ENCODE results near the gene BRICD5. TPM values are rescaled to one million over a fixed set of nuclear protein-coding genes. Genes with fewer than 3 reads are reported as not detected.
A peak's percentile ranks its signal among the peaks of the same experiment; 100 is the strongest.

The BRICD5 gene
- total and polyA plus RNA-seq, 8 donors = 2.6 to 78.8 (median 9.7) TPM

- Histone ChIP-seq H3K9me3 (no peaks in the 10 kb centered on the region), H3K4me1 (peaks cover 18 to 32% (median 24%) of the 10 kb centered on the region in 4 donors), H3K4me3 (peak overlapping the region in 1 of 4 donors; percentile 34), H3K27ac (no peak overlapping the region), H3K36me3 (peaks cover 43 to 67% (median 62%) of the 10 kb centered on the region in 4 donors), H3K27me3 (peaks cover 5 to 45% (median 28%) of the 10 kb centered on the region in 3 donors)
- 62 to 74% (median 69%) methylated on average over 16 to 19 of the region's 19 CpGs for WGBS, 5 donors
- intact Hi-C loops (cut with DNase I; ENCODE audit: low total_unique reads) = no loop called here
- TF ChIP-seq EP300 (IDR thresholded peaks at IDR 0.05) = no peak
- no peak for TF ChIP-seq POLR2AphosphoS5 (IDR thresholded peaks at IDR 0.05)
- no peak for TF ChIP-seq CTCF (IDR thresholded peaks at IDR 0.05)
- no peak for DNase-seq
Observed at GRCh38 chr16:2235695-2236336, 25.2 kb upstream of the BRICD5 start.

- no peaks in the 10 kb centered on the region for H3K9me3 ChIP-seq
- 84 to 97% (median 94%) methylated on average over 23 to 28 of the region's 28 CpGs for WGBS, 5 donors
- no peak for DNase-seq
- H3K27me3 ChIP-seq = peaks cover 5 to 45% (median 28%) of the 10 kb centered on the region in 3 donors
- H3K4me1 ChIP-seq = peaks cover 18 to 32% (median 24%) of the 10 kb centered on the region in 4 donors
- peaks cover 49 to 67% (median 62%) of the 10 kb centered on the region in 4 donors for H3K36me3 ChIP-seq
- intact Hi-C loops (cut with DNase I; ENCODE audit: low total_unique reads) = no loop called here
- H3K27ac ChIP-seq = no peak overlapping the region
- no peak for TF ChIP-seq CTCF (IDR thresholded peaks at IDR 0.05)
- TF ChIP-seq POLR2AphosphoS5 (IDR thresholded peaks at IDR 0.05) = no peak
- TF ChIP-seq POLR2A (IDR thresholded peaks at IDR 0.05) = no peak
- no peak for TF ChIP-seq EP300 (IDR thresholded peaks at IDR 0.05)
- H3K4me3 ChIP-seq = no peak overlapping the region
Observed at GRCh38 chr16:2235234-2235651, 24.6 kb upstream of the BRICD5 start.

- TF ChIP-seq POLR2A (IDR thresholded peaks at IDR 0.05) (no peak), EP300 (IDR thresholded peaks at IDR 0.05) (no peak), POLR2AphosphoS5 (IDR thresholded peaks at IDR 0.05) (no peak), CTCF (IDR thresholded peaks at IDR 0.05) (no peak)
- peaks cover 5 to 45% (median 28%) of the 10 kb centered on the region in 3 donors for H3K27me3 ChIP-seq
- H3K4me3 ChIP-seq = no peak overlapping the region
- H3K27ac ChIP-seq = no peak overlapping the region
- H3K9me3 ChIP-seq = no peaks in the 10 kb centered on the region
- intact Hi-C loops (cut with DNase I; ENCODE audit: low total_unique reads) = no loop called here
- WGBS, 5 donors = 76 to 94% (median 91%) methylated on average over 8 to 18 of the region's 18 CpGs
- no peak for DNase-seq
- peaks cover 54 to 67% (median 64%) of the 10 kb centered on the region in 4 donors for H3K36me3 ChIP-seq
- H3K4me1 ChIP-seq = peaks cover 18 to 32% (median 24%) of the 10 kb centered on the region in 4 donors
Observed at GRCh38 chr16:2234813-2235170, 24.1 kb upstream of the BRICD5 start.

GRCh38 chr16:2233872-2234812 is 23.5 kb upstream of the BRICD5 start:
- peaks cover 5 to 45% (median 28%) of the 10 kb centered on the region in 3 donors for H3K27me3 ChIP-seq
- H3K4me1 ChIP-seq = peaks cover 18 to 32% (median 24%) of the 10 kb centered on the region in 4 donors
- no peaks in the 10 kb centered on the region for H3K9me3 ChIP-seq
- H3K4me3 ChIP-seq = no peak overlapping the region
- intact Hi-C loops (cut with DNase I; ENCODE audit: low total_unique reads) = no loop called here
- 91 to 94% (median 93%) methylated on average over 31 to 51 of the region's 51 CpGs for WGBS, 5 donors
- H3K36me3 ChIP-seq = peaks cover 60 to 70% (median 68%) of the 10 kb centered on the region in 4 donors
- no peak for DNase-seq
- H3K27ac ChIP-seq = no peak overlapping the region
- TF ChIP-seq EP300 (IDR thresholded peaks at IDR 0.05) (no peak), POLR2AphosphoS5 (IDR thresholded peaks at IDR 0.05) (no peak), POLR2A (IDR thresholded peaks at IDR 0.05) (no peak), CTCF (IDR thresholded peaks at IDR 0.05) (no peak)
